ENCODE data around the gene ZBTB38.

Gene ZBTB38

GRCh38 chr3:141337991-141338390 lies 30.3 kb upstream of the ZBTB38 start:
- FAIRE-seq: no peak

- FAIRE-seq: no peak
These were observed 29.4 kb upstream of the ZBTB38 start for GRCh38 chr3:141338881-141339280.

- no peak for FAIRE-seq
These were observed 26.8 kb upstream of the ZBTB38 start for GRCh38 chr3:141341536-141341935.

- FAIRE-seq: no peak
These were observed 25.9 kb upstream of the ZBTB38 start for GRCh38 chr3:141342386-141342785.

GRCh38 chr3:141343077-141343476 lies 25.2 kb upstream of the ZBTB38 start:
- FAIRE-seq: no peak

GRCh38 chr3:141343865-141344271 lies 24.4 kb upstream of the ZBTB38 start:
- no peak for FAIRE-seq

GRCh38 chr3:141345528-141345927 lies 22.8 kb upstream of the ZBTB38 start:
- no peak for FAIRE-seq

- no peak for FAIRE-seq
These were observed 22.3 kb upstream of the ZBTB38 start for GRCh38 chr3:141346007-141346406.

GRCh38 chr3:141346418-141346817 lies 21.9 kb upstream of the ZBTB38 start:
- FAIRE-seq: no peak

GRCh38 chr3:141346839-141347238 lies 21.5 kb upstream of the ZBTB38 start:
- FAIRE-seq: no peak

GRCh38 chr3:141348837-141349236 lies 19.5 kb upstream of the ZBTB38 start:
- no peak for FAIRE-seq

GRCh38 chr3:141349711-141350110 lies 18.6 kb upstream of the ZBTB38 start:
- no peak for FAIRE-seq

GRCh38 chr3:141350666-141351065 lies 17.6 kb upstream of the ZBTB38 start:
- peak; percentile 33 for FAIRE-seq

- no peak for FAIRE-seq
These were observed 15.9 kb upstream of the ZBTB38 start for GRCh38 chr3:141352262-141352984.

GRCh38 chr3:141353652-141354495 lies 14.4 kb upstream of the ZBTB38 start:
- FAIRE-seq: no peak

- FAIRE-seq: no peak
These were observed 13.8 kb upstream of the ZBTB38 start for GRCh38 chr3:141354517-141354916.

GRCh38 chr3:141355242-141355641 lies 13.1 kb upstream of the ZBTB38 start:
- no peak for FAIRE-seq

- no peak for FAIRE-seq
These were observed 12.3 kb upstream of the ZBTB38 start for GRCh38 chr3:141356046-141356445.

GRCh38 chr3:141360888-141361598 lies 7.3 kb upstream of the ZBTB38 start:
- FAIRE-seq: no peak

- no peak for FAIRE-seq
These were observed 5.6 kb upstream of the ZBTB38 start for GRCh38 chr3:141362736-141363135.

GRCh38 chr3:141365201-141365600 lies 3.1 kb upstream of the ZBTB38 start:
- no peak for FAIRE-seq

- FAIRE-seq: no peak
These were observed 1.8 kb upstream of the ZBTB38 start for GRCh38 chr3:141366285-141367037.

Data from colon (tissue), 2 donors.